NCI-H82 treated with DMSO at 0.1 percent for 48 hours (cell line): ENCODE measurements around the gene SLC6A3.

ENCODE experiments used
- DNase-seq: peaks from one replicate; lab custom pipeline; 2025; ENCODE audit not compliant: unreplicated experiment; lab: John Stamatoyannopoulos, UW

The SLC6A3 gene

DNA sequence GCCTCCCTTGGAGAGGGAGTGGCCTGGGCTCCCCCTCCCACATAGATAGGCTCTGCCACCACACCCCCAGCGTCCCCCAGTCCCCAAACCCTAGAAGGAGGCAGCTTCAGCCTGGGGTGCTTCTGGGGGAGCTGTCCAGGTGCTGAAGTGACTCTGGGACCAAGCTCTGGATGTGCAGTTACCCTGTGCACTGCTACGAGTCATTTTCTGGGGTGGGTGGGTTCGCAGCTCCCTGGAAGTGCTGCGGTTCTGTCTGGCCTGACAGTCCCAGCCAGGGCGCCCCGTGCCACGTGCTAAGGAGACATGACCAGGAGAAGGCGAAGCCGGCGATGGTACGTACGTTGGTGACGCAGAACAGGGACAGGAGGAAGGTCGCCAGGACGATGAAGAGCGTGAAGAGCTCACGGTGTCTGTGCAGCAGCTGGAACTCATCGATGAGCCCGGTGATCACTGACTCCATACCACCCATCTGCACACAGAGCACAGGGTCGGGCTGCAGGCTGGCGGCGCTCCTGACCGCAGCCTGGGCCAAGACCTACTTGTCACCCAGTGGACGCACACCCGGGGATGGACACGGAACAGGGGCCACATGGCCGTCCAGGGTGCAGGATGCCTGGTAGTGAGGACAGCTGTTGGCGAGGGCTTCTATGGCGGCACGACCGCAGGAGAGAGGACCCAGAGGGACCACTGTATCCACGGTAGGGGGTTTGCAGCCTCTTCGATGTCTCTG is 35.7 kb downstream of the SLC6A3 start:
- no peak for DNase-seq

DNA sequence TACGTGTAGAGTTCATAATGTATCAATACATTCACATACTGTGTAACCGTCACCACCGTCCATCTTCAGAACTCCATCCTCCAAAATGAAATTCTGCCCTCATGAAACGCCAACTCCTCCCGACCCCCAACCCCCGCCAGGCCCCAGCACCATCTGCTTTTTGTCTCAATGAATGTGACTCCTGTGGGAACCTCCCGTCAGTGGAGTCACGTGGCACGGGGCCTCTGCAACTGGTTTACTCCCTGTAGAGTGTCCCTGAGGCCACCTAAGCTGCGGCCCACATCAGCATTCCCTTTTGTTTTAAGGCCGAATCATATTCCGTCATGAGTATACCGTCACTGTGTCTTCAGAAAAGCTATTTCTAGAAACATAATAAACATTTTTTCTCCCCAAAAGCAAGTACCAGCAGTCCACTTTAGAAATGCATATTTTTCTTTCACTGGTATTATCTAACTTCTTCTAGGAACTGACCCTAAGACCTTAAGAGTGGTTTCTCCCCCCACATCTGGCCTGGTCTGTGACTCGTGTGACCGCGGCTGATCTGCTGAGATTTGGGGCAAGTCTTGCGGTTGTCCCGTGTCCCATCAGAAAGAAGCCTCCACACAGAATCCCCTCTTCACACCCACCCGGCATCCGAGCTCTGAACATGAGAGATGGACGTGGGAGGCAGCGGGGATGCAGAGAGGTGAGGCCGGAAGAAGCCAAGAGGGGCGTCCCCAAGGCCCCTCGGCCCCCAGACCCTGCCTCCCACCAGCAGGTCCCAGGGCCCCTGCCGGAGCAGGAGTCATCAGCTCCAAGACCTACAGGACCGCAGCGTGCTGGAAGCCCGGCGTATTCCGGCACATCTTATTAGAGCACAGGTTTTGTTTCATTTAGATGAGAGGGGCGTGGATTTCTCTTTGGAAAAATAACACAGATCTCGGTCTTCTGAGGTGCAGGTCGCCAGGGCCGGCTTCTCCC is 38.3 kb downstream of the SLC6A3 start:
- no peak for DNase-seq

DNA sequence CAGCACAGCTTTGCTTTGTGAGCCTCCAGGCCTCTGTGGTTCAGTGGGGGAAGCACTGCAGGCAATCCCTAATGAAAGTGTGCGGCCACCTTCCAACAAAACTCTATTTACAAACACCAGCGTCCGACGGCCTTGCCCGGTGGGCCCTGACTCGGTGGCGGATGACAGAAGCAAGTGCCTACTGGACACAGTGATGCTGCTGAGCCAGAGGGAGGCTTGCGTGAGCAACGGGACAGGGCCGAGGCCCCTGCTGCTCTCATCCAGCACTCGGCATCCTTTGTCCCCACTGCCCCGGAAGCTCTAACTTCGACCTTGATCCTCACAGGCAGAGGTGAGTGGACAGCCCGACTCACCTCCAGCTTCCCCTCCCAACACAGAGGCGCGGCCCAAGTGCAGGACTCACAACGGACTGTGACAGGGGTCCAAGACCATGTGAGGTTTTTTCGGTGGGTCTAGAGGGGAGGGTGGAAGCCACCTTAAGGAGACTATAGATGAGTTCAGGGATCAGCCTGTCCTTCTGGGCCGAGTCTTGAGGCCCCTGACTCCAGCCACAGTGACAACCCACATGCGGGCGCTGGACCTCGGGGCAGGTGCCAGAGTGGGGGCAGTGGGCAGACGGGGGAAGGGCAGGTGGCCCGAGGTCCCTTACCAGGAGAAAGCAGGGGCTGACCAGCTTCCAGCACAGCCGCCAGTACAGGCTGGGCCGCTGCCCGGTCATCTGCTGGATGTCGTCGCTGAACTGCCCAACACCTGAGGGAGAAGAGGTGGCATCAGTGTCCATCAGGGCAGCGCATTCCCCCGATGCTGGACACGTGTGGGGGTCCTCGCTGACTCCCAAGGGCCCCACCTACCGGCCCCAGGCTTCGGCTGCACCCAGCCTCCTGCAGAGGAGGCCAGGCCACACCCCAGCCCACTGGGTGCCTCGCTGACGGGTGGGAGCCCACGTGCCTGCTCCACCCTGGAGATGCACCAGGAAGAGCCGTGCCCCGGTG is 39.4 kb downstream of the SLC6A3 start:
- DNase-seq = no peak

DNA sequence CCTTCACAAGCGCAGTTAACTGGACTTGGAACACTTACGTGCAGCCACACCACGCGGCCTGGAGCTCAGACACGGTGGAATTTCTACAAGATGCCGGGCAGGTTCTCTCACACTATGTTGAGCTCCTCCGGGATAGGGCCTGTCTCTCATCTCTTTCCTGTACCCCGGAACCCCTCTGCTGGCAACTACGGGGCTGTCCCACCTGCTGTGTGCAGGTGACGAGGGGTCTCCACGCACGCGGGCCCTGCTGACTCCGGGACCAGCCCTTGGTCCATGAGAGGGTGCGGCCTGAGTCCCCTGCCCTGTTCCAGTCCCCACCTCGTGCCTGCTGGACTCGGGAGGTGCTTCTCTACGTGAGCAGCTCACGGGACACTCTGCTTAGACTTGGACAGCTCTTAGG is 40.1 kb downstream of the SLC6A3 start:
- no peak for DNase-seq

DNA sequence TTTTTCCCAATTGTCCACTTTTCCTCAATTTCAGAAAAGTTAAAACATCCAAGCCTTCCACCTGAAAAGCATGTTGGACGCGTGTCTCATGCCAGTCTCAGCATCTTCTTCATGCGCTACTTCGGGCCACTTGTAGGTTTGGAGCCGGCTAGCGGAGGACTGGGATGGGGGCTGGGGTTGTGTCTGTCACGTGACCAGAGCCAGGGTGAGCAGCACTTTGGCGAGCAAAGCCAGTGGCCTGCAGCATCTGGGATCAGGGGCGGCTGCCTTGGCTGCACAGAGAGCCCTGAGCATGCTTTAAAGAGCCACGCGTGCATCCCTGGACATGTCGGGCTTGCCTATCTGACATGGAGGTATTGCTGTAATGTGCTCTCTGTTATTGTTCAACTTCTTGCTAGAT is 41.2 kb downstream of the SLC6A3 start:
- no peak for DNase-seq

DNA sequence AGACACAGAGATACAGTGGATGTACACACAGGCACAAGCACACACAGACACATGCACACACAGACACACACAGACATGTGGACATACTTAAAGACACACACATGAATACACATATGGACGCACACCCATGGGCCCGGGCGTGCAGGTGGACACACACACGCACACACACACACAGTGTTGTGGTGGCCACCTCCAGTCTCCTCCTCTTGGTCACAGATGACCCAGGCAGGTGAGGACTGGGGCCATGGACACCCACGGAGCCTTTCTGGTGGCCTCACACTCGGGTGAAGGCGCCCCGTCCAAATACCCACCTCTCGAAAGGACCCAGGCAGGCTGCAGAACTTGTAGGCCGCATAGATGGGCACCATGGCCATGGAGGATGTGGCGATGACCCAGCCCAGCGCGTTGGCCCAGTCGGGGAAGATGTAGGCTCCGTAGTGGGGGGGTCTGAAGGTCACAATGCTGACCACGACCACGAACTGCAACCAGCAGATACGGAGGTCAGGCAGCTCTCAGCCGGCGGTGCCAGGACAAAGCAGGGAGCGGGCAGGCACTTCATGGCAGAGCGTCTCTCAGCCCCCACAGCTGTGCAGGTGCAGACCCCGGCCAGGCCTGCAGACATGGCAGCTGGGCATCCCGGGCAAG is 42.5 kb downstream of the SLC6A3 start:
- DNase-seq = no peak

DNA sequence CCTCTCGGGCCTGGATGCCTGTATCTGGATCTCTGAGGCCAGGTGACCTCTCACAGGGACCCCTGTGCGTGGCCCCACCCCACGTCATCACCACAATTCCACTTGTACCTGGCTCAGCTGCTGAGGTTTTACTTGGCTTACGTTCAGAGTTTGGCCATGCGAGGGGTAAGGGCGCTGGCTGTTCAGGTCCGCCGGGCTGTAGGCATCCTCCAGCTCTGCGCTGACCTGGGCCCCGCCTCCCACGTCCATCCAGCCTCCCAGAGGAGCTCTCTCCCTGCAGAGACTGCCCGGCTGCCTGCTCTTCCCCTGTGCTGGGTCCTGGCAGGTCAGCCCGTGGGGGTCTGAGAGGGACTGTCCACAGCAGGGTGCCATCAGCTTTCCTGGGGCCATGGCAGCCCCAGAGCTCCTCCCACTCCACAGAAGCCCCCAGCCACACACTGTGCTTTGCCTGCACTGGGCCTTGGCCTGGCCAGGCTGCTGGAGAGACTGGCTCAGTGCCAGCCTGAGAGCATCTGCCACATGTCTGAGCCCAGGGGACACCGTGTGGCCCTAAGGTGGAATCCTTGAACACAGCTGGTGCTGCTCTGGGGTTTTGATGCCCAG is 43.6 kb downstream of the SLC6A3 start:
- no peak for DNase-seq

DNA sequence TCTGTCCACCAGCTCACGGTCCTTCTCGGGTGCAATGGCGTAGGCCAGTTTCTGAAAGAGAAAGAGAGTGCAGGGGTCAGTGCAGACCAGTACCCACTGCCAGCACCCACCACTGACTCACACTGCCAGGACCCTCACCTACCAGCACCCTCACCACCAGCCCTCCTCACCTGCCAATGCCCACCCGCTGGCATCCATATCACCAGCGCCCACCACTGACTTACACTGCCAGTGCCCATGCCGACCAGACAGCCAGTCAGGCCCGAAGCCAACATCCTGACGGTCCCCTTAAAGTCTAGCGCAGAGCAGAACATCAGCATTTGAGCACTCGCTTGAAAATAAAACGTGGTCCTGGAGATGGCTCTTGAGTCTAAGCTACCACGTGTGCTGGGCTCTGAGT is 44.3 kb downstream of the SLC6A3 start:
- DNase-seq = no peak

DNA sequence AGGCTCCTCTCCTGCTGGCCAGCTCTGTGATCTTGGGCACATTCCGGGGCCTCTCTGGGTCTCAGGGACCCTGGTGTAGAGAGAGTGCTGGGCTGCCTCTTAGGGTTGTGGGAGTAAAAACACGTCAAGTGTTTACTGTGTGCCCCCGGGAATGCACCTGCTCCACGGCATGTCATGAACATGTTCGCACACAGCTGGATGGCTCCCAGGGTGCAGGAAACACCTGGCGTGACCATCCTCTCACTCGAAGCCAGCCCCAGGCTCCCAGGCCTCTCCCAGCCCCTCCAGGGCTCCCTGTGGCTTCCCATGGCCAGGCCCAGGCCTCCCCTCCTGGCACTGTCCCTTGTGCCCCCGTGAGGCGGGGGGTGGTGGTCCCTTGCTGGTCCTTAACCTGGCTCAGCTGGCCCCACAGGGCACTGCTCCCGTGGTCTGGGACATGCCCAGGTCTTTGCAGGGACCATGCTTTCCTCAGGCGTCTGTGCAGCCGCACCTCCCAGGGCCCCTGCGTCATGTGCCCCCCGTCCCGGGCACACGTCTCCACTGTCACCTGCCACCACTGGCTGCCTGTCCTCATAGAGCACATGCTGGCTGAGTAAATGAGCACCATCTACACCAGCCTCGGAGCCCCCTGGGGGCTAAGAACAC is 44.9 kb downstream of the SLC6A3 start:
- DNase-seq = no peak

DNA sequence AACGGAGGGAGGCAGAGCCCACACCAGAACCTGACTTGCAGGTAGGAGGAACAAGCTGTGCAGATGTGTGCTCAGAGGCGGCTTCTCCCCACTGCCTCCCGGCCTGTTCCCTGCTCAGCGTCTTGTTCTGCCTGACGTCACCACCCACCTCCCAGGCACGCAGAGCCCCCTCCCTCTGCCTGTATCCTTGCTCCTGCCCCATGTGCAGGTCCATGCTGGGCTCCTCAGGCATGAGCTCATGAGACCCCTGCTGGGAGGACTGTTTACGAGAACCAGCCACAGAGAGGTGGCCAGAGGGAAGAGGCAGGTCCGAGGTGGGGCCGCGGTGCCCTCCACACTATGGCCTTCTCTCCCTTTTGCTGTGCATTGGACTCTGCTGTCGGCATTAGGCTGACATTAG is 45.5 kb downstream of the SLC6A3 start:
- DNase-seq = no peak

DNA sequence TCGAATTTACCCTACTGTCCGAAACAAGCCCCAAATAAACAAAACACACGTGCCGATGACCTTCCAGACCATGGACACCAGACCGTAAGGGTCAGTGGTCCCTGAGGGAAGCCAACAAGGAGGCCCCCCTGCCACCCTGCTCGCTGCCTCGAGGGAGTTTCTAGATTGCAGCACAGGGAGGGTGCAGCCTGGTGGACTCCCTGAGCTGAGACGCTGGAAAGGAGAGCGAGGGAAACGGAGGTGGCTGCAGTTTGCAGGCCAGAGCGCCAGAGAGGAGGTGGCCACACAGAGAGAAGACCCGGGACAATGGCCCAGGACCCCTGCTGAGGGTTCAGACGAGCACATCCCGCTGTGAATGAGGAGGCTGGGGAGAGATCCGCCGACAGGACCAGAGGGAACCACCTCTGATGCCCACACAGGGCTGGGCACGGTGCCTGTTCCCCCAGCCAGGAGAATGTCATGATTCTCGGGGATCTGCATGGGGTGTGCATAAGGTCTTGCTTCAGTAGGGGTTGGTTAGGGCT is 48.9 kb downstream of the SLC6A3 start:
- no peak for DNase-seq

DNA sequence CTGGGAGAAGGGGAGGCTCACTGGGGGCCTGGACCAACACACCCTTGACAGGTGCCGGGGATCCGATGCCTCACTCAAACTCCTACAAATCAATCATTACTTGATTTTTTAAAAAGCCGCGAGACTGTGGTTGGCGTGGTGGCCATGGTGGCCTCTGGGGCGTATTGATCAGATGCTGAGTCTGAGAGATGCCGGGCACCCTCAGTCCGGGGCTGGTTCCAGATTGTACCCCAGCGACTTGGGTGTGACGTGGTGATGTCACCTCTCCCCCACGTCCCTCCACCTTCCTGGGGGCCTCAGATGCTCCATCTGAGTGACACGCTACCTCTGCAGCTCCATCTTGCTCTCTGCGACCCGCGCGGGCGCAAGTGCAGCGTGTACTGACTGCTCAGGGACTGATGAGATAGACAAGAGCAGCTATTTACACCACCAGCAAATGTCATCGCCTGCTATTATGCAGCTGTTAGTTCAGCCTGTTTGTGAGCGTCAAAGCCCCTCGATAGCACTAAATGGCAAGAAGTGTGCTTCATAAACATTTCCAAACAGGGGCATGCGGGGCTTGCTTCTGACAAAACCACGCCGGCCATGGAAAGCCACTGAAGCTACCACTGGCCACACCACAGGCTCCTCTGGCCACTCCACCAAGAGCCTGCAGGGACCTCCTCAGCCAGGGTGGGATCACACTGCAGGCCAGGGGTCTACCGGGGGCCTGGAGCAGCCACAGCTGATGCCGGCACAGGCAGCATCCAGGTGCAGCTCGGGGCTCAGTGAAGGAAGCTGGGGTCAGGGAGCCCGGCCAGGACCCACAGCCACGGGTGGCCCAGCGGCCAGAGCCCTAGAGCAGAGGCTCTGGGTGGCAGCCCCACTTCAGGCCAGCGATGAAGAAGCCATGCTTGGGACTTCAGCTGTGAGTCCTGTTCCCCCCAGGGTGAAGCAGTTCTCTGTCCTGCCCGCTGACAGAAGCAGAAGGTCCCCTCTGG is 50.1 kb downstream of the SLC6A3 start:
- DNase-seq = no peak

DNA sequence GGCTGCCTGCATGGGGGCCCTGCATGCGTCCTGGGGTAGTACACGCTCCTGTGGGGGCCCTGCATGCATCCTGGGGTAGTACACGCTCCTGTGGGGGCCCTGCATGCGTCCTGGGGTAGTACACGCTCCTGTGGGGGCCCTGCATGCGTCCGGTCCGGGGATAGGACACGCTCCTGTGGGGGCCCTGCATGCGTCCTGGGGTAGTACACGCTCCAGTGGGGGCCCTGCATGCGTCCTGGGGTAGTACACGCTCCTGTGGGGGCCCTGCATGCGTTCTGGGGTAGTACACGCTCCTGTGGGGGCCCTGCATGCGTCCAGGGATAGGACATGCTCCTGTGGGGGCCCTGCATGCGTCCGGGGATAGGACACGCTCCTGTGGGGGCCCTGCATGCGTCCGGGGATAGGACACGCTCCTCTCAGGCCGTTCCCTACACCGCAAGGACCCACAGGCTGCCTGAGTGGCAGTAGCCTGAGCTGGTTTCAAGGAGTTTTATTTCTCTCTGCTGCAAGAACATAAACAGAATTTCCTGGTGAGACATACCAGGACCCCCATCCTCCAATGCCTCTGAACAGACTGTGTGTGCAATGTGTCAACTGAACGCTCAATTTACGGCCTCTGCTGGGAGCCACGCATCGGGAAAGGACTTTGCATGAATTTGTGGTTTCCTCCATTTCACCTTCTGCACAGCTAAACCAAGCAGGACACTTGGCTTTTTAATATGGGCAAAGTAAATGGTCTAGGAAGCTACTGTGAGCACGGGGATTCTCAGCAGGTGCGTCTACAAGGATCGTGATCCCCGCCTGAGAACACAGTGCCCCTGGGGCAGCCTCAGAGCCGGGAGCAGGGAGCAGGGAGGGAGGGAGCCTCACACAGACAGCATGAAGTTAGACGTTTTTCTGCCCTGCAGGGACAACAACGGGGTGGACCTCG is 51.4 kb downstream of the SLC6A3 start:
- DNase-seq = no peak

DNA sequence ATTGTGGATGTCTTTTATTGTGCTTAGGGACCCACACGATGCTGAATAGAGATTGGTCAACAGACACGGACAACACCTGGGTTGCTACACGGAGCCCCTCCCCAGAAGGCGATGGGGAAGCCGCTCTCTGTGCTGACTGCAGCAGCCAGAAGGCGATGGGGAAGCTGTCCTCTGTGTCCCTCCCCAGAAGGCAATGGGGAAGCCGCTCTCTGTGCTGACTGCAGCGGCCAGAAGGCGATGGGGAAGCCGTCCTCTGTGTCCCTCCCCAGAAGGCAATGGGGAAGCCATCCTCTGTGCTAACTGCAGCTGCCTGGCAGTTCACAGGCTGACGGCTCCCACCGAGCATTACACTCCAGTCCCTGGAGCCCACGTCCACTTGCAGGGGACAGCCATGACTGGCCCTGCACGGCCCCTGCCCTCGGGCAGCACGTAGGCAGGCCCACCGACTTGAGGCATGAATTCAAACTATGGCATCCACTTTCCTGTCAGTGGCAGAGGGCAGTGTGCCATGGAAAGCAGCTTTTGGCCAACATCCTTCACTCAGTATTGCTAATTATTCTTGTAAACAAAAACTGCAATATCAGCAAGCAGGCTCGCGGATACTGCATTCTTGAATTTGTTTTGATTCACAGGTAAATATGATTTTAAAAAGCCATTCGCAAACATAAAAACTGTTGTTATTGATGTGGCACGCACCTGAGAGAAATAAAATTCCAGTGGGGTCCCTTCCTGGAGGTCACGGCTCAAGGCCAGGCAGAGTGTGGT is 52.3 kb downstream of the SLC6A3 start:
- DNase-seq = no peak

DNA sequence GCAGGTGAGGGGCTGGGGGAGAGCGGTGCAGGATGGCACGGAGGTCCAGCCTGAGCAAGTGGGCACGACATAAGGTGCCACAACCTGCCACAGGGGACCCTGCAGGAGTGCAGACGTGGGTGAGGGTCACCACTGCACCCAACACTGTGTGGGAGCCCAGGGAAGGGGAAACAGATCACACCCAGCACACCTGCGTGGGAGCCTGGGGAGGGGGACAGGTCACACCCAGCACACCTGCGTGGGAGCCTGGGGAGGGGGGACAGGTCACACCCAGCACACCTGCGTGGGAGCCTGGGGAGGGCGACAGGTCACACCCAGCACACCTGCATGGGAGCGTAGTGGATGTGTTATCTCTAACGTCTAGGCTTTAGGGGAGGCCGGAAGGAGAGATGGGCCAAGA is 53.0 kb downstream of the SLC6A3 start:
- DNase-seq = no peak

DNA sequence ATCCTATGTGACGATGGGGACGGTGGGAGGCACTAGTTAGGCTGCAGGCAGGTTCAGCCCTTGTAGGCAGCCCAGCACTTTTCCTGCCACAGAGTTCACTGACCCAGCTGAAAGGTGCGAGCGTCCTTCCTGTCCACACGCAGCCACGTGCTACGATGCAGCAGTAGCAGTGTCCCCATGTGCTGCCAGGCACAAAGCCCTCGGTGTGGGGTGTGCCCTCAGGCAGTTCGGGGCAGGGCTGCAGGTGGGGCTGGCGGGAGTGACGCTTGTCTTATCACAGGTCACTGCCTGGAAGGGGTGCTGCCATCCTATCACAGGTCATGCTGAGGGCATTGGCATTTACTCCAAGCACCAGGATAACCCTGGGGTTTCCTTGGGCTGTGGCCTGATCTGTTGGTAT is 53.5 kb downstream of the SLC6A3 start:
- no peak for DNase-seq
